Measurements from ENCODE around the gene SLC30A3.

Gene SLC30A3

GRCh38 chr2:27205206-27205605, 57.6 kb downstream of the SLC30A3 start:
- DNase-seq (ENCODE audit: low read depth, low spot score) = no peak

GRCh38 chr2:27204566-27204965, 58.3 kb downstream of the SLC30A3 start:
- DNase-seq (ENCODE audit: low read depth, low spot score) = no peak

- DNase-seq (ENCODE audit: low read depth, low spot score) = no peak
Measured at GRCh38 chr2:27203741-27204140, 59.1 kb downstream of the SLC30A3 start.
